ENCODE measurements around the gene HSPA12B.

The HSPA12B gene

GRCh38 chr20:3767427-3768341 lies 35.2 kb downstream of the HSPA12B start, which contains the start of gene ADISSP:
TSS of gene ADISSP (minus strand) at chr20:3767753. CDS start at chr20:3760100, 7,653 bp downstream.
- peak; percentile 99 for DNase-seq

- DNase-seq = peak; percentile 94
These were observed 36.1 kb downstream of the HSPA12B start for GRCh38 chr20:3768342-3769130.

- DNase-seq = no peak
These were observed 39.1 kb downstream of the HSPA12B start for GRCh38 chr20:3771552-3772058.

GRCh38 chr20:3775457-3776108 lies 43.1 kb downstream of the HSPA12B start:
- no peak for DNase-seq

- no peak for DNase-seq
These were observed 44.9 kb downstream of the HSPA12B start for GRCh38 chr20:3777381-3777715.

GRCh38 chr20:3777716-3778629 lies 45.5 kb downstream of the HSPA12B start:
- peak; percentile 82 for DNase-seq

GRCh38 chr20:3778976-3779375 lies 46.5 kb downstream of the HSPA12B start:
- DNase-seq = no peak

GRCh38 chr20:3781153-3781910 lies 48.8 kb downstream of the HSPA12B start, which contains the start of gene SPEF1:
TSS of gene SPEF1 (minus strand) at chr20:3781448. CDS start at chr20:3781287, 161 bp downstream.
- DNase-seq = peak; percentile 73

GRCh38 chr20:3782597-3782996 lies 50.1 kb downstream of the HSPA12B start:
- no peak for DNase-seq

GRCh38 chr20:3783068-3783489 lies 50.6 kb downstream of the HSPA12B start:
- no peak for DNase-seq

- DNase-seq = no peak
These were observed 51.2 kb downstream of the HSPA12B start for GRCh38 chr20:3783511-3784195.

GRCh38 chr20:3784216-3784853 lies 51.9 kb downstream of the HSPA12B start:
- no peak for DNase-seq

GRCh38 chr20:3784863-3785239 lies 52.4 kb downstream of the HSPA12B start:
- no peak for DNase-seq

- no peak for DNase-seq
These were observed 53.0 kb downstream of the HSPA12B start for GRCh38 chr20:3785240-3786125.

GRCh38 chr20:3786126-3786484 lies 53.6 kb downstream of the HSPA12B start:
- peak; percentile 77 for DNase-seq

- DNase-seq = peak; percentile 97
These were observed 54.3 kb downstream of the HSPA12B start, which contains the start of gene CENPB for GRCh38 chr20:3786665-3787323. TSS of gene CENPB (minus strand) at chr20:3786740. CDS start at chr20:3786483, 257 bp downstream.

GRCh38 chr20:3787324-3788014 lies 55.0 kb downstream of the HSPA12B start:
- no peak for DNase-seq
